AG09309 (cell line): ENCODE data around the gene SSTR3.
"Not testable (repeated sequence)": the region's sequence is repeated elsewhere in the genome, so short reads cannot be mapped to it uniquely, and the experiment has no call there.

Experiments
- DNase-seq: peaks from one replicate; pipeline ENCODE4 v3.0.0-alpha.2; 2010; ENCODE audit warnings: low read depth
- H3K4me3 ChIP-seq: 2 replicates; pipeline ENCODE4 v1.5.1; 2011; ENCODE audit warnings: mild to moderate bottlenecking, low read depth, low read length, moderate library complexity; ENCODE audit not compliant: control insufficient read depth
- TF ChIP-seq, protein P1 (sequence below): IDR thresholded peaks from 2 replicates; pipeline ENCODE4 v1.5.1; 2011; ENCODE audit warnings: mild to moderate bottlenecking, low read depth, low read length, inconsistent platforms; ENCODE audit not compliant: insufficient read depth, control insufficient read depth; ENCODE audit errors: missing control alignments

Gene SSTR3

DNA sequence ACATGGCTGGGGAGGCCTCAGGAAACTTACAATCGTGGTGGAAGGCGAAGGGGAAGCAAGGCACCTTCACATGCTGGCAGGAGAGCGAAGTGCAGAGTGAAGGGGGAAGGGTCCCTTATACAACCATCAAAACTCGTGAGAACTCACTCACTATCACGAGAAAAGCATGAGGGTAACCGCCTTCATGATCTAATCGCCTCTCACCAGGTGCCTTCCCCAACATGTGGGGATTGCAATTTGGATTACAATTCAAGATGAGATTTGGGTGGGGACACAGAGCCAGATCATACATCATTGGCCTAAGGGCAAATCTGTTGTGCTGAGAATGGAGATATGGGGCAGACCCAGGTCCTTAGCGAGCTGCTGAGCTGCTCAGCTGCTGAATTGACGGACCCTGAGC lies 37.3 kb downstream of the SSTR3 start:
- DNase-seq, result no peak
- TF ChIP-seq, protein P1, sequence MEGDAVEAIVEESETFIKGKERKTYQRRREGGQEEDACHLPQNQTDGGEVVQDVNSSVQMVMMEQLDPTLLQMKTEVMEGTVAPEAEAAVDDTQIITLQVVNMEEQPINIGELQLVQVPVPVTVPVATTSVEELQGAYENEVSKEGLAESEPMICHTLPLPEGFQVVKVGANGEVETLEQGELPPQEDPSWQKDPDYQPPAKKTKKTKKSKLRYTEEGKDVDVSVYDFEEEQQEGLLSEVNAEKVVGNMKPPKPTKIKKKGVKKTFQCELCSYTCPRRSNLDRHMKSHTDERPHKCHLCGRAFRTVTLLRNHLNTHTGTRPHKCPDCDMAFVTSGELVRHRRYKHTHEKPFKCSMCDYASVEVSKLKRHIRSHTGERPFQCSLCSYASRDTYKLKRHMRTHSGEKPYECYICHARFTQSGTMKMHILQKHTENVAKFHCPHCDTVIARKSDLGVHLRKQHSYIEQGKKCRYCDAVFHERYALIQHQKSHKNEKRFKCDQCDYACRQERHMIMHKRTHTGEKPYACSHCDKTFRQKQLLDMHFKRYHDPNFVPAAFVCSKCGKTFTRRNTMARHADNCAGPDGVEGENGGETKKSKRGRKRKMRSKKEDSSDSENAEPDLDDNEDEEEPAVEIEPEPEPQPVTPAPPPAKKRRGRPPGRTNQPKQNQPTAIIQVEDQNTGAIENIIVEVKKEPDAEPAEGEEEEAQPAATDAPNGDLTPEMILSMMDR, result no peak
- no peak overlapping the region for H3K4me3 ChIP-seq

DNA sequence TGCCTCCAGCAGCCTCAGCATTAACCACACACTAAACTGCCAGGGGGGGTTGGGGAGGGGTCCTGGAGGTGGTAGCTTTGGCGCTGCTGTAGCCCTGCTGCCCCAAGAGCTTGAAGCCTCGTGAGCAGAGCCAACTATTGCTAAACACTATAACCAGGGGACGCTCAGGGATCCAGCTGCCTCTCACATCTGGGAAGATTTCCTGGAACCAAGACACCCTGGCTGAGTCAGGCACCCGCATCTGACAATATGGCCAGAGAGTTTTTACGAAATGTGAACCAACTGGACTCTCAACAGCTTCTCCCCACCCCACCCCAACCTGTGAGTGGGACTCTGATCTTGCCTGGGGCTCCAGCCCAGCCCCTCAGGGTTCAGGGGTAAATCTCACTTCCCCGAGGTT lies 38.6 kb downstream of the SSTR3 start:
- DNase-seq, result no peak
- TF ChIP-seq, protein P1, result no peak
- no peak overlapping the region for H3K4me3 ChIP-seq

DNA sequence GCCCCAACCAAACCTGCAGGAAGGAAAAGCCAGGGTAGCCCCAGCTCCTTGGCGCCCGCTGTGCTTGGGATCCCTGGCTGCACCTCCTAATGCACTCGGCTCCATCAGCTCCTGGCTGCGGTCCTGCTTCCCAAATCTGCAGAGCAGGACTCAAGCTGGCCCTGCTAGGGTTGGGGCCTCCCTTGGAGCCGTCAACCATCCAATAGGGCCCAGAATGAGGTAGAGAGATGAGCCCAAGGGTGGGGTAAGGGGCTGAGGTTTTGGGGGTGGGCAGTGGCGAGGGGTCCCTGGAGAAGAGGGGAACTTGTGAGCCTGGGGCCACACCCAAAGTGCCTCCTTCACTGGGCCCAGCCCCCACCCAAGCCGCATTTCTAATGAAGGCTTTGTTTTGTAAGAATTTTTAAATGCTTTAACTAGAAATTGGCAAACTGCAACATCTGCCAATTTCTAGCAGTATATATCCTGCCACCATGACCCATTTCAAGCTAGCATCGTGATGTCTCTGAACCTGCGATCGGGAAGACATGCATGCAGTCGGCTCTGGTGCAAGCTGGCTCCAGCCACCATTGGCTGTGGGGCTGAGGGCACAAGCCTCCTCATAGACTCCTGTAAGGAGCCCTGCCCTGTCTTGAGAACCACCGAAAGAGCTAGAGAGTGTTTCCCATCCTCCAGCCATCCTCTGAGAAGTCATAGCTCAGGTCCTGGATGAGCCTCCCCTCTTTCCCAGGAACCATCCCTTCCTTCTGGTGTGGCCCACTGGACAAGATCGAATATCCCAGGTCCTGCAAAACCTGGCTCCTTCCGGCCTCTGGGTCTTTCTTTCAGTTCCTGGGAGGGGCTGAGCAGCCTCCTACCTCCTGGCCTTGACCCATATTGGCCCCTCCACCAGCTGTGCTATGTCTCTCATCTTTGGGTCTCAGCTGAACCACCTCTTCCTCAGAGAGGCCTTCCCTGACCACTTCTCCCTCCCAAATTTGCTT lies 39.7 kb downstream of the SSTR3 start:
- TF ChIP-seq, protein P1, result no peak
- no peak overlapping the region for H3K4me3 ChIP-seq
- DNase-seq, result no peak

DNA sequence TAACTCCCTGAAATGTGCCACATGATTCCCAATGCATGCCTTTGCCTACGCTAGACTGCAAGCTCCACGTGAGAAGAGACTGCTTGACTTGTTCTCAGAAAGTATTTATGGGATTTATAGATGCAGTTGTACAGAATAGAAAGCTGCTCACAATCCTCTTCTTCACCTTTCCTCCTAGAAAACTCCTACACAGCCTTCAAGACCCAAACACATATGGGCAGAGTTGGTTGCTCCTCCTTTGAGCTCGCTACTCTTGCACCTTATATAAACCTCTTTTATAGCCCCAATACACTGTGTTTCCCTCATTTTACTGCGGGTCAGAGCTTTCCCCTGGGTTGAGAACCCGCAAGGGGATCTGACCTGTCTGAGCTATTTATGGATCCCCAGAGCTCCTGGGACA lies 40.6 kb downstream of the SSTR3 start:
- DNase-seq, result no peak
- H3K4me3 ChIP-seq, result no peak overlapping the region
- TF ChIP-seq, protein P1, result no peak

DNA sequence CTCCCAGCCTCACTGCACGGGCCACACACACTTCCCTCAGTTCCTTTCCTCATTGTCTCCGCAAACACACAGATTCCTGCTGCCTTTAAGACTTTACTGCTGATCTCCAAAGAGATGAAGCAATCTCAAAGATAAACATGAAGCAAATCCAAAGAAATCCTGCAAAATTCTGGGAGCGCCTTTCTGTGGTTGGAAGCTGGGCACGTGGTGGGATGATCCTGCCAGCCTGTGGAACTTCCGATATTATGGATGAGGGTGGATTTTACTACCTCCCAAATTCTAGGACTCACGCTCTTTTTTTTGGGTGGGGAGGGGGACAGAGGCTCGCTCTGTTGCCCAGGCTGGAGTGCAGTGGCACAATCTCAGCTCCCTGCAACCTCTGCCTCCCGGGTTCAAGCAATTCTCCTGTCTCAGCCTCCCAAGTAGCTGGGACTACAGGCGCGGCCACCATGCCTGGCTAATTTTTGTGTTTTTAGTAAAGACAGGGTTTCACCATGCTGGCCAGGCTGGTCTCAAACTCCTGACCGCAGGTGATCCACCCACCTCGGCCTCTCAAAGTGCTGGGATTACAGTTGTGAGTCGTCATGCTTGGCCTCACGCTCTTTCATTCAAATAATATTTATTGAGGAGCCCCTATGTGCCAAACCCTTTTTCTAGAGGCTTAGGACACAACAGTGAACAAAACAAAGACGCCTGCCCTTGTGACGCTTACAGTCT lies 41.4 kb downstream of the SSTR3 start:
- H3K4me3 ChIP-seq, DNase-seq: not testable (repeated sequence)

DNA sequence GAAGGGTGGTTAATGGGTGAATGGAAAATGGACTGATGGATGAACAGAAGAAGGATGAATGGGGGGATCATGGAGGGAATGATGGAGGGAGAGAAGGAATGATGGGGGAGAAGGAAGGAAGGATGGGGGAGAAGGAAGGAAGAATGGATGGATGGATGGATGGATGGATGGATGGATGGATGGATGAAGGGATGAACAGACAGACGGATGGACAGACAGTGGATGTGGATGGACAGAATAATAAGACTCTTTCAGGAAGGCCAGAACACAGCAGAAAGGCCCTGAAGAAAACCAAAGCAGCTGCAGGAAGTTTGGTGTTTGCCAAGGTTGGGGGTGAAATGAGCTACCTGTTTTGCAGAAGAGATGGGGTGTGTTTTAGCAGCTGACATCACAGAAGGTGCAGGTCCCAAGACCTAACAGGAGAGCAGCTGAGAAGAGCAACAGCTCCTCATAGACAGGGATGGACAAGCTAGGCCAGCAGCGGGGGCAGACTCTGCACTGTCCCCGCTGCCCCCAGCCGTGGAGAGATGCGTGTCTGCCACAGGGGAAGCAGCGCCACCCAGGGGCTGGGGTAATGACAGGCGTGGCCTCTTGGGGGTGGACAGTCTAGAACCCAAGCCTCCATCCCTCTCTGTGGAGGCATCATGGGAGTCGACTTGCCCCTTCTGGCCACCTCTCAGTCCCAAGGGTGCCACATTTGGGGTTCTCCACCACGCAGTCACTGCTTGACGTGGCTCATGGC lies 42.2 kb downstream of the SSTR3 start:
- TF ChIP-seq, protein P1, result no peak
- DNase-seq, result no peak
- no peak overlapping the region for H3K4me3 ChIP-seq

DNA sequence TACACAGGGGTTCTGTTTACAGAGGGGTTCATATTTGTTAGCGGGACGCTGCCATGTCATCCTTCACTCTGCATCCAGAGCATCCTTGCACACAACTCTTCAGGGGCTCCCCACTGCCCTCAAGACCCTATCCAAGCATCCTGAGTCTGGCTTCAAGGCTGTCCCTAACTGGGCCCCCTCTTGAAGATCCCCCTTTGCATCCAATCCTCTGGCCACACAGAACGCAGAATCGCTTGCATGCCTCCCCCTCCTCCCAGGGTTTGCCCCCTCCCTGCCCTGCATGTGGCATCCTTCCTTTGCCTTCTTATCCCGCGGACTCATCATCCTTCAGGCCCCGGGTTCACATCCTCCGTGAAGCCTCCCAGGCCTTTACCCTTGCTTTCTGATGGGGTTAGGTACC lies 42.9 kb downstream of the SSTR3 start:
- H3K4me3 ChIP-seq, result no peak overlapping the region
- TF ChIP-seq, protein P1, result no peak
- no peak for DNase-seq
